Measurements from ENCODE around the gene PAPLN. TPM values are rescaled to one million over a fixed set of nuclear protein-coding genes. Genes with fewer than 3 reads are reported as not detected.

Gene PAPLN
- total and polyA plus RNA-seq, 9 of the 15 experiments (the other 6 are each of a cell fraction or from before 2014, with no cell fraction given), result 0.43 to 3.5 (median 1.7) TPM

DNA sequence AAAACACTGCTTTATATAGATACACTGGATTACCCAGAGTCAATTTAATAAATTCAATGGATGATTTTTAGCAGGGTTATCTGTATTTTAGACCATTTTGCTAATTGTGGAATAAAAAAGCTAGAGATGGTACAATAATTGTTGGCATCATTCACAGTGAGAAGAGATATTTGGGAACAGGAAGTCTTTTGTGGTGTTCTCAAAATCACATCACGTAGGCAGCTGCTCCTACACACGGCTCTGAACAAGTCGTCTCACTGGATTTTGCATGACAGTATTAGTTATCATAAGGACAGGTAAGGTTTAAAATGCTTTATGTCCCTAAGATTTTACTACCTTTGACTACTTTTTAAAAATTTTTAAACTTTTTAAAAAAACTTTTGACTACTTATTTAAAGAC is 52.0 kb downstream of the PAPLN start:
- no peak overlapping the region for H3K4me2 ChIP-seq (ENCODE audit: insufficient read depth, low read length)
- ChIA-PET POLR2A (interaction anchor here (1.3 kb wide), 1 partner anchor 34 kb away, joined by 3 read pairs; no protein-coding TSS in a partner anchor), CTCF (ENCODE audit: low intra/inter-chr PET ratio) (no interaction called here)
- H3K4me1 ChIP-seq (replicated peaks in 1 of 2; ENCODE audit: control insufficient read depth in 2 of 2, insufficient read depth in 2 of 2, low read length in 2 of 2), result no peaks in the 10 kb centered on the region
- H4K20me1 ChIP-seq (replicated peaks; ENCODE audit: control insufficient read depth, insufficient read depth, low read length), result no peaks in the 10 kb centered on the region
- no peak overlapping the region for H3K9ac ChIP-seq (ENCODE audit: insufficient read depth in 1 of 2, low read depth in 2 of 2, low read length in 2 of 2)
- H3K27me3 ChIP-seq (ENCODE audit: control insufficient read depth in 2 of 2, insufficient read depth in 2 of 2, low read length in 2 of 2), result no peaks in the 10 kb centered on the region
- H3K4me3 ChIP-seq, result no peak overlapping the region
- in situ Hi-C loops (cut with MboI) (no loop called here), intact Hi-C loops (cut with micrococcal nuclease) (no loop called here)
- no peak overlapping the region for H3K27ac ChIP-seq (ENCODE audit: extremely low read depth, low read depth, low read length)
- H3K36me3 ChIP-seq (ENCODE audit: control insufficient read depth, insufficient read depth, low read length), result peaks cover 29% of the 10 kb centered on the region; the same call in 2 of the 3 replicates
- WGBS (ENCODE audit: insufficient coverage, low coverage, missing lambda C conversion rate), result 98% methylated on average over 3 of the region's 3 CpGs
- no peaks in the 10 kb centered on the region for H3K9me3 ChIP-seq (replicated peaks; ENCODE audit: control insufficient read depth, insufficient read depth, low read depth, low read length)
- DNase-seq (ENCODE audit: extremely low read depth in 1 of 4, low spot score in 3 of 4) (no peak), ATAC-seq (no peak), FAIRE-seq (no peak)
- no TSS peak for BruUV-seq (replicated peaks)
- H3K79me2 ChIP-seq (ENCODE audit: control insufficient read depth, insufficient read depth, low read length), result no peaks in the 10 kb centered on the region
- H2AFZ ChIP-seq (ENCODE audit: low read depth, low read length), result no peak overlapping the region
- no peaks in the 10 kb centered on the region for H3K9me1 ChIP-seq (ENCODE audit: control insufficient read depth, insufficient read depth, low read length)
- TF ChIP-seq ETS1 (conservative IDR thresholded peaks at IDR 0.05; ENCODE audit: control insufficient read depth, low read depth, low read length), result no peak
- TF ChIP-seq TEAD1 (CRISPR knock-in tag; IDR thresholded peaks at IDR 0.05), result no peak
- no peak for TF ChIP-seq SMAD3 (CRISPR knock-in tag; conservative IDR thresholded peaks at IDR 0.05)
- TF ChIP-seq CBX2 (IDR thresholded peaks at IDR 0.05; ENCODE audit: insufficient read depth, low read length, poor library complexity, severe bottlenecking), result no peak
- TF ChIP-seq, protein P1, sequence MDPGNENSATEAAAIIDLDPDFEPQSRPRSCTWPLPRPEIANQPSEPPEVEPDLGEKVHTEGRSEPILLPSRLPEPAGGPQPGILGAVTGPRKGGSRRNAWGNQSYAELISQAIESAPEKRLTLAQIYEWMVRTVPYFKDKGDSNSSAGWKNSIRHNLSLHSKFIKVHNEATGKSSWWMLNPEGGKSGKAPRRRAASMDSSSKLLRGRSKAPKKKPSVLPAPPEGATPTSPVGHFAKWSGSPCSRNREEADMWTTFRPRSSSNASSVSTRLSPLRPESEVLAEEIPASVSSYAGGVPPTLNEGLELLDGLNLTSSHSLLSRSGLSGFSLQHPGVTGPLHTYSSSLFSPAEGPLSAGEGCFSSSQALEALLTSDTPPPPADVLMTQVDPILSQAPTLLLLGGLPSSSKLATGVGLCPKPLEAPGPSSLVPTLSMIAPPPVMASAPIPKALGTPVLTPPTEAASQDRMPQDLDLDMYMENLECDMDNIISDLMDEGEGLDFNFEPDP (CRISPR knock-in tag; IDR thresholded peaks at IDR 0.05), result no peak
- no peak for TF ChIP-seq CXXC5 (CRISPR knock-in tag; IDR thresholded peaks at IDR 0.05)
- TF ChIP-seq, protein P2, sequence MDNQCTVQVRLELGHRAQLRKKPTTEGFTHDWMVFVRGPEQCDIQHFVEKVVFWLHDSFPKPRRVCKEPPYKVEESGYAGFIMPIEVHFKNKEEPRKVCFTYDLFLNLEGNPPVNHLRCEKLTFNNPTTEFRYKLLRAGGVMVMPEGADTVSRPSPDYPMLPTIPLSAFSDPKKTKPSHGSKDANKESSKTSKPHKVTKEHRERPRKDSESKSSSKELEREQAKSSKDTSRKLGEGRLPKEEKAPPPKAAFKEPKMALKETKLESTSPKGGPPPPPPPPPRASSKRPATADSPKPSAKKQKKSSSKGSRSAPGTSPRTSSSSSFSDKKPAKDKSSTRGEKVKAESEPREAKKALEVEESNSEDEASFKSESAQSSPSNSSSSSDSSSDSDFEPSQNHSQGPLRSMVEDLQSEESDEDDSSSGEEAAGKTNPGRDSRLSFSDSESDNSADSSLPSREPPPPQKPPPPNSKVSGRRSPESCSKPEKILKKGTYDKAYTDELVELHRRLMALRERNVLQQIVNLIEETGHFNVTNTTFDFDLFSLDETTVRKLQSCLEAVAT (IDR thresholded peaks at IDR 0.05), result no peak
- TF ChIP-seq NBN (IDR thresholded peaks at IDR 0.05; ENCODE audit: low read depth), result no peak
- no peak for TF ChIP-seq ETS2 (tag; IDR thresholded peaks at IDR 0.05; ENCODE audit: borderline replicate concordance, poor library complexity, severe bottlenecking)
- TF ChIP-seq HCFC1 (IDR thresholded peaks at IDR 0.05; ENCODE audit: low read depth, low read length), result no peak
- no peak for TF ChIP-seq E2F8 (IDR thresholded peaks at IDR 0.05; ENCODE audit: low read depth, partially characterized antibody)
- TF ChIP-seq DPF2 (IDR thresholded peaks at IDR 0.05), result no peak
- no peak for TF ChIP-seq HMBOX1 (IDR thresholded peaks at IDR 0.05)
